Dermis blood vessel endothelial cell (primary cell): ENCODE results near the gene ALS2CL. TPM values are rescaled to one million over a fixed set of nuclear protein-coding genes. Genes with fewer than 3 reads are reported as not detected.

Experiments
- DNase-seq: peaks from one replicate; pipeline ENCODE4 v3.0.0; 2010
- total RNA-seq: library from RNA; depleted of rRNA; stranded (reverse); fragments of >200 nt; gene quantifications from 2 replicates; pipeline ENCODE4 v1.2.3, GENCODE V29; 2014

Gene ALS2CL
- total RNA-seq, 1 donor from 2014 or later: 8.5 TPM

DNA sequence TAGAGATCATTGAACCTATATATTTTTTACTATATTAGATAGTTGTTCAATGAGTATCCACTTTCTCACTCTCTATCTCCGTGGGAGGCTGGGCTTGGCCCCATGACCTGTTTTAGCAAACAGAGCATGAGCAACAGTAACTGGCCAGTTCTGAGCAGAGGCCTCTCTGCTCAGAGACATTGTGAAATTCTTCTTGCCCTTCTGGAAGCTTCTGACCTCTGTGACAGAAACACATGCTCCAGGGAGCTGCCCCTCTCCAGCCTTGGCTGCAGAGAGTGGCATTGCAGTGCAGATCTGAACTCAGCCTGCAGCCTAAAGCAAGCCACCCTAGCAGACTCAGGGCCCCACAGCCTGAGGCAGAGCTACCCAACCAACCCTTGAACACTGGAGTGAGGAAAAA, 60.7 kb downstream of the ALS2CL start:
- DNase-seq: no peak

DNA sequence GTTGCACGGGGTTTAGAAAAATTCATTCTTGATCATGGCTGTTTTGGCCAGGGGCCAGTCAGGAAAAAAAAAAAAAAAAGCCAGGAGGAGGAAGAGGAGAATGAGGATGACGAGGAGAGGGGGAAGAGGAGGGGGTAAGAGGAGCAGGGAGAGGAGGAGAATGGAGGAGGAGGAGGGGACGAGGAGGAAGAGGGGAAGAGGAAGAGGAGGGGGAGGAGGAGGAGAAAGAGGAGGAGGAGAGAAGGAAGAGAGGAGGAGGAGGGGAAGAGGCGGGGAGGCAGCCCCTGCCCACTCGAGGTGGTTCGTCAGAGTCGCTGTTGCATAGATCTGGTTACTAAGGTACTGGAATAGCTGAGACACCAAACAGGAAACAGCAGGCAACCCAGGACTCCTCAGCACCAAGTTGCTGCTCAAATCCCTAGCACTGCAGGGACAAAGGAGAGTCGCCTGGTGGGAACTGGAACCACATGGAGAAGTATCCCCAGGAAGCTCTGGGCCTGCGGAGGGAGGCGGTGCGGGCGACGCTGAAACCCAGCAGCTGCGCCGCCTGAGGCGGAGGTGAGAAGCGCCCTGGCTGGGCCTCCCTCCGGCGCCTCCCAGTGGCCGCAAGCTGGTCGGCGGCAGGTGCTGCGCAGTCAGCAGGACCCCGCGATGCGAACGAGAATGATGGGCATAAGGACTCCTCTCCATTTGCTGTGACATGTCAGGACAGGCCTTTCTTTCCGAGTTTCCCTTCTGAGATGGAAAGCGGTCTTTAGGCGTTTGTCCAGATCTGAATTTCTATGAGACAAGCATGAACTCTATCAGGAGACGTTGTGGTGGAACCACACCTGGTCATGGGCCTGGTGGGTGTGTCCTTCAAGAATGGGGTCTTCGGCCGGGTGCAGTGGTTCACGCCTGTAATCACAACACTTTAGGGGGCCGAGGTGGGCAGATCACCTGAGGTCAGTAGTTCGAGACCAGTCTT, 63.6 kb downstream of the ALS2CL start:
- DNase-seq: peak; percentile 88

DNA sequence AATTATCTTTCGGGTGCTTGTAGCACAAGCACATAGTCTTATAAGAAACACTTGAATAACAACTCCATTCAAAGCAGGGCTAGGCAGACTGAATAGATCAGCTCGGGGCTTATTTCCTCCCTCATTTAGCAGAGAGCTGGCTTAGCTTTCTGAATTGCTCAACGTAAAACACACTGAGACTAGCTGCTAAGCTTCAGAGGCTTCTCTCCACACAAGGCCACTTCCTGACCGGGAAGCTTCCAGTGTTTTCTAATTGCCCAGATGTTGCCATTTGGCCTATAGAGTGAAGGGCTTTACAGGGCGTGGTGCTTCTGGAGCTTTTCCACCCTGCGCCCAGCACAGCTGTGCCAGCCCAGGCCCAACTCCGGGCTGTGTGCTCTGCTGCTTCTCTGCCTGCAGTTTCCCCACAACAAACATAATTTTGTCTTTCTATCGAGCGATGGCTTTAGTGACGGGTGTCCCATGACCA, 64.5 kb downstream of the ALS2CL start:
- DNase-seq: peak; percentile 14

DNA sequence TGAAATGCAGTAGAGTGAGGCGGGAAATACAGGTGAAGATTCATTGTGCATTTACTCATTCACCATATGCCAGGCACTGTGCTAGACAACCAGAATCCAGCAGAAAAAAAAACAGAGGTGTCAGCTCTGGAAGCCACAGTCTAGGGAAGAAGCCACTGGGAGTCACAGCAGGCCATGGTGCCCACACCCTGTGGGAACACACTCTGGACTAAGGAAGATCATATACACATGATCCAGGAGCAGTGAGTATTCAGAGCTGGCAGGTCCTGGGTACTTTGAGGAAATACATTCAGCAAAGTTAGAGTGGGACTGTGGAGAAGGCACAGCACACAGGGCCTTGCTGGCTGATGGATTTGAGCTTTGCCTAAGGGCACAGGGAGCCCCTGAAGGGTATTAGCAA, 66.4 kb downstream of the ALS2CL start:
- DNase-seq: no peak

DNA sequence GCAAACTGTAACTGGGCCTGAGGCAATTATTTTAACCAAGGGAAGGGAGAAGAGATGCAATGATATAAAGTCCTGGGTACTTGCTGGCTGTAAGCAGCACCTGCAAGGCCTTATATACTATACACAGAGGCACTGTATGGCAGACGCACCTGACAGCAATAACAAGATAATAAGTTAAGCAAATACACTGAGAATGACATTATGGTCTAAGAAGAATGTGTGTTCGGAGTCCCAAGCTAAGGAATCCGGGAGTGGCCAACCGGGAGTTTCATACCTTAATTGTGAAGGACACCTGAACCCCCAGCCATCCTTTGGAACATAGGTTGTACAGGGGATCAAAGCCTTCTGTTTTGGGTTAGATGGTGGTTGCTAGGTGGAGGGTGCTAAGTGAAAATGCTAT, 67.4 kb downstream of the ALS2CL start:
- no peak for DNase-seq

DNA sequence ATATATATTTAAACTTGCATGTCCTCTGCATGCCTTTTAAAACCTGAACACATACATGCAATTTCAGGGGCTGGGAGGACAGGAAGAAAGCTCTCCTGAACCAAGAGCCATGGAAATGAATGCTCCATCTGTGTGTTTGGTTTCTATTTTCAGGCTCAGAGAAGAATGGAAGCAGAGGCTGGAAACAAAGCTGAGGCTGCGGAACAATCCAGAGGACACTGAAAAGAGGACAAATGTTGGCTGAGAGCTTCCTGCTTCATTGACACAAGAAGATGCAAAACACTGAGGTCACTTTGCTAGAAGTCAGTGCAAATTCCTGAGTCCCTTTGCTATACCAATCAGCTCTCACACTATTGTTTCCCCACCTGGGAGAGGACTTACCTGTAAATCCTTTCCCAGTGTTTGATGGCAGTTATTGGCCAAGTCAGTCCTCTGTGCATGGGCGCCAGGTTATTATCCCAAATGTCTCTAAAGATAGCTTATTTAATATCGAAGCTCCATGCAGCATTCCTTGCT, 68.4 kb downstream of the ALS2CL start:
- DNase-seq: no peak

DNA sequence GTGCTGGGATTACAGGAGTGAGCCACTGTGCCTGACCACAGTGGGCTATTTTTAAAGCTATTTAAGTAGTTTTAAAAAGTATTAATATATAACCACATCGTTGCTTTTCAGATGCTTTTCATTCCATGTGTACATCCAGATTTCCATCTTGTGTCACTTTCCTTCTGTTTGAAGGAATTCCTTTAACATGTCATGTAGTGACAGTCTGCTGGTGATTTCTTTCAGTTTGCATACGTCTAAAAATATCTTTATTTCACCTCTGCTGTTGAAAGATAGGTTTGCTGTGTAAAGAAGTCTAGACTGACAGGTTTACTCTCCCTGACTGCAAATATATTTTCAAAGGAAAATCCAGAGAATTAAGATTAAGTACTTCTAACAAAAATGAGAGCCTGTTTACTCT, 68.9 kb downstream of the ALS2CL start:
- DNase-seq: no peak

DNA sequence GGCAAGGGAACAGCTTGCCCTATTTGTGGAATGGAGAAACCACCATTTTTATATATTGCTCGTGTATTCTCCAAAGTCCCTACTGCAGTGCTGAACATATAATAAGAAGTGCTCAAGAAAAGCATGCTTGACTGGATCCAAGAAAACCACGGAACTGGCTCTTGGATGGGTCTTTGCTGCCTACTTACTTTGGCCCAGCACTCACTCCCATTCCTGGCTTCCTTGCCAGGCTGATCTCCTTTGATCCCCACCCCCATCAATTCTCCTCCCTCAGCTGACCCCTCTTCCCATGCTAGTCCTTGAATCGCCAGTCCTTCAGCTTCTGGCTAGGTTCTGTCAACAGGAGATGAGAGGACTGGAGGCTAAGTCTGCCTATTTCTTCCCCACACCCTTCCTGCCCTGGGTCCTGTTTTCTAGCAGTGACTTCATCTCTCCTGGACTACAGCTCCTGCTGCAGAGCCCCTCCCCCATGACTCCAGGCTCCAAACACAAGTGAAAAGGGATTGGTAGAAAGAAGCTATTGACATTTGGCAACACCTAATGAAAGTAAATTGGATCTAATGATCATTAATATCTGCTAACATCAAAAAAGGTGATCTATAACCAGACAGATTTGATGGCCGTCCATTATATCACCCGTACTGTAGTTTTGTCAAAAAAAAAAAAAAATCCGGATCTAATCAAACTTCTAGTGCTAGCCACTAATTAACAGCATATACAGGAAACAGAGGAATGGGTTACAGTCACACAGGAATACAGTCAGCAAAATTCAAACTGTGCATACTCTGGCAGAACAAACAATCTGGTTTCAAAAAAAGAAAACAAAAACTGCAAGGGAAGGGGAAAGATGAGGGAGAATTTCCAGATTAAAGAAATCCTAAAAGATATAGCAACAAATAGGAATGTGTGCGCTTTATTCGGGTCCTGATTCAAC, 73.4 kb downstream of the ALS2CL start:
- DNase-seq: peak; percentile 24

Other genes with a start within 250 kb of the ALS2CL start
- gene LTF, start 228.8 kb downstream of the ALS2CL start, total RNA-seq: 0.51 and 0.93 TPM in 2 replicates
- gene RTP3, start 195.7 kb downstream of the ALS2CL start, total RNA-seq: not detected in 2 replicates
- under 0.01 and 0.09 TPM in 2 replicates for gene LRRC2, start 127.4 kb downstream of the ALS2CL start, total RNA-seq
- gene FAM240A, start 81.2 kb downstream of the ALS2CL start, total RNA-seq: not detected in 2 replicates
- 0.17 TPM in 1 of 2 replicates, not detected in the other for gene TMIE, start 7.7 kb upstream of the ALS2CL start, total RNA-seq
- not detected in 2 replicates for gene PRSS50, start 24.2 kb upstream of the ALS2CL start, total RNA-seq
- gene MYL3, start 169.8 kb upstream of the ALS2CL start, total RNA-seq: 0.14 TPM in 1 of 2 replicates, not detected in the other
- 0.19 and 0.85 TPM in 2 replicates for gene PTH1R, start 184.0 kb upstream of the ALS2CL start, total RNA-seq